ENCODE results near the gene CPEB2.

Gene CPEB2

DNA sequence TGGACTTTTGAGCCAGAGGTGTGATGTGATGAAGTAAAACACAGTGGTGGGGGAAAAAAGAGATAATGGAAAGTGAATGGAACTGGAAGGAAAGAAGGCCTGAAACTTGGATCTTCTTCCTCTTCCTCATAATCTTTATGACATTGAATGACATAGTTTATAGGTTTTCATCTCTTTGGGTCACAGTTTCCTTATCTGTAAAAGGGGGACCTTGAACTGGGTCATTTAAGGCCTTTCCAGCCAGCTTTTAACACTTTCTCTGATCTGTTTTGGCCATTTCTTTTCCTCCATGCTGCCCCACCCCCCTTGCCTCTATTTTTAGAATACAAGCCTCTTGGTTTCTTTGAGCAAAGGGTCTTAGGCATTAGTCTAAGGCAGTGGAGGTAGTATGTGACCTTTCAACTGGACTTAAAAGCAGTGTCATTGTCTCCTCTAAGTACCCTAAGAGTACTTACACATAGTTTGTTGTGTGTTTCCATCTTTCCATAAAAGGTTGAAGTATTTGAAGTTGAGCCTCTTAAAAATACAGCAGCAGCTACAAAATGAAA is 7.8 kb downstream of the CPEB2 start:
- DNase-seq (ENCODE audit: low read depth in 2 of 2), result no peak

DNA sequence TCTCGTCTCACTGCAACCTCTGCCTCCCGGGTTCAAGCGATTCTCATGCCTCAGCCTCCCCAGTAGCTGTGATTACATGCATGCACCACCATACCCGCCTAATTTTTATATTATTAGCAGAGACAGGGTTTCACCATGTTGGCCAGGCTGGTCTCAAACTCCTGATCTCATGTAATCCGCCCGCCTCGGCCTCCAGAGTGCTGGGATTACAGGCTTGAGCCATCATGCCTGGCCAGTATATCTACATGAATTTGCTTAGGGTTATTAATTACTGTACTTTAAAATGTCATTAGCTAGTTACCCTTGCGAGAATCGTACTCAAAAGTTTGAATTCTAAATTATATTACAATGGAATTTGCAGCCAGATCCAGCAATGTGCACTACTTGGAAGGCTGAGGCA is 8.9 kb downstream of the CPEB2 start:
- DNase-seq (ENCODE audit: low read depth in 2 of 2), result no peak

DNA sequence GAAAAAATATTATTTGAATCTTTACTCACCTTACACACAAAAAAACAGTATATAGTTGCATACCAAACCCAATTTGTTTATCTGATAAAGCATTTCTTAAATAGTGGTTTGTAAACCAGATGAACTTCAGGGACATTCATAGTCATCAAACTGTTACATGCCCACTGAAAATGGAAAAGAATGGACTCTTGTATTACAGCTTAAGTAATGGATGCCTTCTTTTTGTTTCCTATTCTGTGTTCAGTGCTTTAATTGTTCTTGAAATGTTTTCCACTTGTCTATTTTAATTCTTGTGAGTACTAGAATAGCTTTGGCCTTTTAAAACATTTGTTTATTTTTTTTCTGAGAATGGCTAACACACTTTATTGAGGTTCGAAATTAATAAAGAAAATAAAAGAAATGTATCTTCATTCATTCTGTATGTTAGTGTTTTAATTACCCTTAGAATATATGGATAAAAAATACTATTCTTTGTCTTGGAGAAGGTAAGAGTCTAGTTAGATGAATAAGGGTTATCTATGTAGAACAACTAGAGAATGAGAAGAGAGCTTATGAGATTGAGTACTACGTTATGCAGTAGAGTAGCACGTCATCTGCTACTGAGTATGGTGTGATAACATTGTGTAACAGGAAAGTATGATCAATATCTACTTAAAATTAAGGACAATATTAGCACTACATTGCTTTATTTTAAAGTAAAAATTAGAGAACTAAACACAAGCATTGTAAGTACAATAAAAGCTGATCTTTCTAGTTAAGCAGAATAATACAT is 9.9 kb downstream of the CPEB2 start:
- DNase-seq (ENCODE audit: low read depth in 2 of 2), result no peak

DNA sequence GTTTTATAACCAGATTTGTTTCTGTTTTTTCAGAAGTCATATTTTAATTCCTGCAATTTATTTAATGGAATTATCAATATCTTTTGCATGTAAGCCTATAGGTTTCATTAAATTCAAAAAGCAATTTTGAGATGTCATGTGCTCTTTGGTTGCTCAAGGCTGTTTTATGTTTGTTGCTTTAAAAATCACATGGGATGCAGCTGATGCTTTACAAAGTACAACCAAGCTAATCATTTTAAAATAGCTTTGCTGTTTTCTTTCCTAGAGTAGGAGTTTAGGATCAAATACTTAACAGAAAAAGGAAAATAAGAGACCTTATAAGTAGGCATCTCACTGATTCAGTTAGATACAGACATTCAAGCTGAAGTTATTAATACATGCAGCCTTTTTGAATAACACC is 11.3 kb downstream of the CPEB2 start:
- DNase-seq (ENCODE audit: low read depth in 2 of 2), result no peak

DNA sequence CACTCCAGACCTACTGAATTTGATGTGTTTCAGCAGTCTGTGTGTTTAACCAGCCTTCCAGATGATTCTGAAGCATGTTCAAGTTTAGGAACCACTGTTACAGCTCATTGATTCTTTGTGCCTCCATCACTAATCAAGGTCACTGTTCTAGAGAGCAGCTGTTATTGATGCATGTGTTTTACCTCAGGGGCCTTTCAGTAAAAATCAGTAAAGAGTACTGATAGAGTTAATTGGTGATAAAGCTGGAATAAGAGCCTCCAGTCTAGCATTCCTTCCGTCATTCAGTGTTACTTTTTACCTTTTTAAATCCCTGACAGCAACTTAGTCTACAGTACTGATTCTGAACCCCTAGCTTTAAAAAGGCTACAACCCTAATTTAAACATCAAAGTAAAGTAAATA is 12.9 kb downstream of the CPEB2 start:
- DNase-seq (ENCODE audit: low read depth in 2 of 2), result no peak

DNA sequence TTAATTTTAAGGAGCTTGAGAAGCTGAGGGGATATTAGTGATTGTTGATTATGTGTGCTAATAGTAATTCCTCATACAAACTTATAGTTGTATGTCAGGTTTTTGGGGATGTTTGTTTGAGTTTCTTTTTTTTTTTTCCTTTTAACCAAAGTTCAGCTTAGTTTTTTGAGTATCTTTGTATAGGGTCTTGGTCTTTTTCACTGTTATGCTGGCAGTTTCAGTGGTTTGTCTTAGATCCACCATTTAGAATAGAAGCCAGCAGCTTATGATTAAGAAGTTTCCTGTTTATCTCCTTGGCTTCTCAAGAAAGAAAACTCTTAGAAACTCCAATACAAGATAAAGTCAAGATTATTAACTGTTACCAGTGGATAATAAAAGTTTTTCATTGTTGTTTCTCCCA is 16.1 kb downstream of the CPEB2 start:
- DNase-seq (ENCODE audit: low read depth in 2 of 2), result no peak

DNA sequence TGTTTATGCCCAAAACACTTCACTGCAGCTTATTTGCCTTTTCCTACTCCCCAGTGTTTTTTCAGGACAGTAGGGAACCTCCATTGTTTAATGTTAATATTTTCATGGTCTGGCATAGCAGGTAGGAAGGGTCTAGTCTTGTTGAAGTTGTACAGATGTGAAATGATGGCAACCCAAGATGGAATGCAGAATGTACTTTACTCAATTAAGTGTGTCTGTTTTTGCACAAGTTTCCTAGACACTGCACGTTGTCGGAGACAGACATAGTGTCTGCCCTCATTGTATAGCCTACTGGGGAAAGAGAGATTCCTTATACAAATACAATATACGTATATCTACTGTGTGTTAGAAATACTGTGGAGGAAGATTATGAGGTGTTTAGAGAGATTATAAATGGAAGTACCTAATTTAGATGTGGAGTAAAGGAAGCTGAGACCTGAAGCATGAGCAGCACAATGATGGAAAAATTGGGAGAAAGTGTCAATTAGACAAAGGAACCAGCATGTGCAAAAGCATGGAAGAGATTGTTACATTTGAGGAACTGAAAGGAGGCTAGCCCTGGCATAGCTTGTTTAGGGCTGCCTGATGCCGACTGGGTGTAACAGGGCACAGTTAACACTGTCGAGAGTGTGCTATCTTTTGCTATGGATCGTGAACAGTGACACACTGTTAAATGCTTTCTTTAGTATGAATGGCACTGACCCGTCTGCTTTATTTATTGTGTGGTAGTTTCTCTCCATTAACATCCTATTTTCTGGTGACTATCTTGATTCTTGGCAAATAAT is 18.4 kb downstream of the CPEB2 start:
- DNase-seq (ENCODE audit: low read depth in 2 of 2), result no peak

DNA sequence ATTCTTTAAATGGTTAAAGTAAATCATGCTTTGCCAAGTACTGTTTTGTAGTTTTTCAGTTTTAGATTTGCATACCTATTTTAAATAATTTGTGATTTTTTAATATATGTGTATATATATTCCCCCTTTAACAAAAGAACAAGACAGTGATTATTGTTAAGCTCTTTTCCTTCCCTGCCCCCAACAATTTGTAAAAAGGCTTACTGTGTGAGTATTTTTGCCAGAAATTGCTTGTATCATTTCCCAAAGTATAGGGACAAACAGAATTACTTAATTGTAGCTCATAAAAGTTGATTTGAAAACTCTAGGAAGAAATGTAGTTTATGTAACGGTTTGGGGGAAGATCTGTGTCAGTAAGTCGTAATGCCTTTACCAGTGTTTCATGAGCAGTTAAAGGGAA is 19.0 kb downstream of the CPEB2 start:
- no peak for DNase-seq (ENCODE audit: low read depth in 2 of 2)

DNA sequence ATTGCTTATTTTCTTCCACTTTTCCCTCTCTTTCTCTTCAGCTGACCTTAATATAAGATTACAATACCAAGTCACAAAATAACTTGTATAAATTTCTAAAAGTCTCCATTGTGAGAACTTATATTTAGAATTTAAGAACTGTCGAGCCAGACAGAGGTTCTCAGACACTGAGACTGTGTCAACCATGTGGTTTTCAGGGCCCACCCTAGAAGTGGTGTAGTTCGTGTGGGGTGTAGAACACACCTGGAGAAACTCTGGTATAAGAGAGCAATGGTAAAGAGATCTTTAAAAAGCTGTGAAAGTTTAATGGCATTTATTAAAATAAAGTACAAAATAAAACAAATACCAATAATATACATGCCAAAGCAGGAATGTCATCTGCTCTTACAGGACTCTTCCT is 19.7 kb downstream of the CPEB2 start:
- no peak for DNase-seq (ENCODE audit: low read depth in 2 of 2)

DNA sequence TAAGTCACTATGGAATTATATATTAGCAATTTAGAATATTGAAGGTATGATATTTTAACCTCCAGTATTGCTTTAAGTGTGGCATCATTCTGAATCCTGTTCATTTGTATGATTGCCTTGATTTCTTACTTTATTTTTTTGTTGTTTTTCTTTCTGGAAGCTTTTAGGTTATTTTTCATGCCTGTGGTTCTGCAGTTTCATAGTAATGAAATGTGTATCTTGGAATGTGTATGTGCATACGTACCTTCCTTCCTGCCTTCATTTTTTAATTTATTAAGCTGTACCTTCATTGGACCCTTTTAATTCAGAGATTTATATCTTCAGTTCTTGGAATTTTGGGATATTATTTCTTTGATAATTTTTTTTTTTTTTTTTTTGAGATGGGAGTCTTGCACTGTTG is 22.1 kb downstream of the CPEB2 start:
- no peak for DNase-seq (ENCODE audit: low read depth in 2 of 2)

DNA sequence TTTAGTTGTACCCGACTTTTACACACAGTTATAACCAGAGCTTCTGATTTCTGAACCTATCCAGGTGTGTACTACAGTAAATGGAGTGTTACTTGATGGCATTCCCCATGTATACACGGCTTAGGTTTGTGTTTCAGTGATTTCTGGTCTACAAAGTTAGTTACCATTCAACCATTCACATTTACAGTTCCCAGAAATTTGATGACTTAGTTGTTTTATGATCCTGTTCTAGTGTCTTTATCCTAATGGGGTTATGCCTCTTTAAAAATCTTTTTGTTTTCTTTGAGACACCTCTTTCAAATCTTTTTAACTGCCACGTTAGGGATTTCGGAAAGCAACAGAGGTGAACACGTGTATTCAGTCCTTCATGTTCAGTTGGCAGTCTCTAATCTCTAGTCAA is 23.4 kb downstream of the CPEB2 start:
- no peak for DNase-seq (ENCODE audit: low read depth in 2 of 2)

DNA sequence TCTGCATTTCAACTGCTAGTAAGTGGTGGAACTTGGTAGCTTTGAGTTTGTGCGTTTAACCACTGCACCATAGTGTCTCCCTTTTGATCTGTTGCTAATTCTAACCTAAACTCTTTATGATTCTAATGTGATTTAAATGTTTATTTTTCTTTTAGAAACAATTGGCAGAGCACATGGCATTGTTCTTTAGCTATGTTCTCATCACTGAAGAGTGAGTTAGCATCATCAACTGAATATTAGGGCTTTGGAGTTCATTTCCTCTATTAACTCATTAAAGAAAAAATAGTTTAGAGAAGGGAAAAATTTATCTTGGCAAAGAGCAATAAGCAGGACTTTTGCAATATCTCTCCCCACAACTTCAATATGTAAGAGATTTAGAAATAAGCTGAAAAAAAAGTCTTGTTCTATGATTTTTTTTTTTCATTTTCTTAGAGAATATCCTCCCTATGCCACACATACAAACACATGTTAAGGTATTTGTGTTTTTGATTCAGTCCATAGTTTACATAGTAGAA is 25.7 kb downstream of the CPEB2 start:
- no peak for DNase-seq (ENCODE audit: low read depth in 2 of 2)

DNA sequence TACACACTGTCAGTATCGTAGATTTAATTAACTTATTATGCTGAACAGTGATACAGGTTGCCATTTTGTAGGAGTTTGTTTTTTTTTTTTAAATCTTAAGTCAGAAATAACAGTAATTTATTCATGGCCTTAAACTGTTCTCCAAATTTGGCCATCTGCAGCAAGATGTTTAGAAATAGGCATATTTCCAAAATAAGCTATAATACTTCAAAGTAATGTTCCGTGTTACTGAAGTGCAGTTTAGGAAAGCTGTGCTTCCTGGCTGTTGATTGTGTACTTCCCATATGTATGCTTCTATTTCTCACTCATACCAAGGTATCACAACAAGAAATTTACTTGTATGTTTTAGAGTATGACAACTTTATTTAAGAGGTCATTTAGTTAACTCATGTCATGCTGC is 28.9 kb downstream of the CPEB2 start:
- DNase-seq (ENCODE audit: low read depth in 2 of 2), result no peak

DNA sequence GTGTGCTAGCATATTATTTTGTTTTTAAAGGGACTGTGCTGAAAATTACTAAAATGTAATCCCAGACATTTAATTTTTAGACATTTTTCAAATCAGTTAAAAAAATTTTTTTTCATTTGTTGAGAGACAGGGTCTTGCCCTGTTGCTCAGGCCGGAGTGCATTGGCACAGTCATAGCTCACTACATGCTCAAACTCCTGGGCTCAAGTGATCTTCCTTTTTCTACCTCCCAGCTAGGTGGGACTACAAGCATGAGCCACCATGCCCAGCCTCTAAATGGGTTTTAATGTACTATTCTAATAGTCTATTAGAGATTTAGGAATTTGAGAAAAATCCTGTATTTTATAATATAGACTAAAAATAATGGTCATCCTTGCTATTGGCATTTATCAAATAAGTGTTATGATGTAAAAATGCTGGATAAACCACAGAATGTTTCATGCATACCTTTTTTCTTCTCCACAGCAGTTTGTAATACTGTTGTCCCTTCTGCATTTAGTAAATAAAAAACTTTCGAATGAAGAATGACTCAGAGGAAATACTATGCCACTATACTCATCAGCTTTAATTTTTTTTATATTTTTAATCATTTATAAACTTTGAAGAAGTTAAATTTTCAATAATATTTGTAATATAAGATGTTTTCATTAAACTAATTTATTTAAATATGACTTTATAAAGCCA is 29.9 kb downstream of the CPEB2 start:
- DNase-seq (ENCODE audit: low read depth in 2 of 2), result no peak

DNA sequence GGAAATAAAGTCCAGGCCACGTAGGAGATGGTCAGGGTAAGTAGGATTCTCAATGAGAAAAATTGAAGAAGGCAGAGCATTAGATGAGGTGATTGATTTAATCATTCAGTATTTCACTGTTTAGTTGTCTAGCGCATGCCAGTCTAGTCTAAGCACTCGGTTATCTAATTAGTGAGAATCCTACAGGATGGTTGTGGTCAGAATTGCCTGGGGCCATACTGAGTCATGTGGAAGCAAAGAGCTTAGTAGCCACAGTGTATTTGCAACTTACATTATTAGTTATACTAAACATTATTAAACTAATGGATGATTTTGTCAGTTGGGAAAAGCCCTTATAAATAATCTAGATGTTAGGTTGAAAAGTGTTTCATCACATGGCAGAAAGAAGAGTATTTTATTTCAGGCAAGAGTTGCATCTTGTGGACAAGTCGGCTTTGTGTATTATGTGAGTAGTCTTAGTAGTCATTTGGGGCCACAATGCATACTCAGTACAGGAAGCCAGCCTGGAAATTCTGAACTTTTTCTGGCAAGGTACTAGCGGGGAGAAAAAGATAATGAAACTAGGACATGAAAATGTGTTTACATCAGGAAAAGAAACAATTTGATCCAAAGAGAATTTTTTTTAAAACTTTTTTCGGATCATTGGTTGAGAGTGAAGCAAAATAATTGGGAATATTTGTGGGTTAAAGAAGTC is 31.9 kb downstream of the CPEB2 start:
- no peak for DNase-seq (ENCODE audit: low read depth in 2 of 2)

DNA sequence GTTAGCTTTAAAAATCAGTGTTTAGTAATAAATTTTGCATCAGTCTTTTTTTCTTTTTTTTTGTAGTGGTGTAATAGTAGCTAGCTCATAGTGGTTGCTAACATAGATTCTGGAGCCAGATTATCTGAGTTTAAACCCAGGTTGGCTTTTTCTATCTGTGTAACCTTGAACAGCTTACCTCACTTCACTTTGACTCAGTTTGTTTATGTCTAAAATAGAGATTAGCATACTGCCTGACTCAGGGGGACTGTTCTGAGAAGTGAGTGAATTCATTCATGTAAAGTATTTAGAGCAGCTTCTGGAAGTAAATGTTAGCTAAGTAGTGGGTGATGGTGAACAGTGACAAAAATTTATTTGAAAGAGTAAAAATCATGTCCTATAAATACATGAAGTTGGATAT is 32.9 kb downstream of the CPEB2 start:
- no peak for DNase-seq (ENCODE audit: low read depth in 2 of 2)

DNA sequence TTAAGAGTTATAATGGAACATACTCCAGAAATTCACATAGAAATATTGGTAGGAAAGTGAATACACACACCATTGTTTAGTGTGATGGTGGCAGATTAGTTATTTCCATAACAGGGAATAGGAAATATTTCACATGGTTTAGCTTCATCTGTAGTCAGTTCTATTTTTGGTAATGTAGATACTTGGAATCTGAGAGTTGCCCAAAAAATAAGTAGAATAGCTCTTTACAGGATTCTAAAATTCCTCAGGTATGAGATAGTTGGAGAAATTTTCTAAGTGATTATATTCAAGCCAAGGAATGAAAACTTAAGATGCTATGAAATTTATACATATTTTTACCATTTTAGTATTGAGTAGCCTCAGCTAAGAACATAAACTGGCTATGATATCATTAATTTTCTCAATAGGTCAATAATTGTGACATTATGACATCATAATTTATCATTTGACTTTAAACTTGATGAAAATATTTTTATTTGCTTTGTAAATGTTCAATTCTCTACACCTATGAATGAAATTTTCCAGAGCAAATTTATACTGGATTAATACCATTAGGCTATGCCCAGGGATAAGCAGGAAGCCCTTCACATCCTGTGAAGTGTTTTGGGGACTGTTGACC is 35.8 kb downstream of the CPEB2 start:
- no peak for DNase-seq (ENCODE audit: low read depth in 2 of 2)

DNA sequence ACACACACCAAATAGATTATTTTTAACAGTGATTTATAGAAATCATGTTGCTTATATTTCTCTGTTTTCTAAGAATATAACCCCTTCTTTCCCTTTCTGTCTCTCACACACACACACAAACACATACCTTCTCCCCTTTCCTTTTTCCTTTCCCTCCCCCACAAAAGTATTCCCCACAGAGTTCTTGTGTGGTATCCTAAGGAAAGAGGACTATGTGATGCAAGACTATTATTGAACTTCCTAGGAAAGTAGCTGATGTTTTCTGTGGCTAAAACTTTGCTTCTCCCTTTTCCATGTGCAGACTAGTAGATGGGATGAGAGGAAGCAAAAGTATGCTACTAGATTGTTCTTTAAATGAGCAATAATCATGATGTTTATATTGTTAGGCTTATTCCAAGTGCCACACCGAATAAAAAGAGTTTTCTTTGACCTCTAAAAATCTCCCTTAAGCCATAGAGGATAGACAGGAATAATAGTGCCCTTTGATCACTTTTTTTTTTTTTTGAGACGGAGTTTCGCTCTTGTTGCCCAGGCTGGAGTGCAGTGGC is 38.7 kb downstream of the CPEB2 start:
- no peak for DNase-seq (ENCODE audit: low read depth in 2 of 2)

DNA sequence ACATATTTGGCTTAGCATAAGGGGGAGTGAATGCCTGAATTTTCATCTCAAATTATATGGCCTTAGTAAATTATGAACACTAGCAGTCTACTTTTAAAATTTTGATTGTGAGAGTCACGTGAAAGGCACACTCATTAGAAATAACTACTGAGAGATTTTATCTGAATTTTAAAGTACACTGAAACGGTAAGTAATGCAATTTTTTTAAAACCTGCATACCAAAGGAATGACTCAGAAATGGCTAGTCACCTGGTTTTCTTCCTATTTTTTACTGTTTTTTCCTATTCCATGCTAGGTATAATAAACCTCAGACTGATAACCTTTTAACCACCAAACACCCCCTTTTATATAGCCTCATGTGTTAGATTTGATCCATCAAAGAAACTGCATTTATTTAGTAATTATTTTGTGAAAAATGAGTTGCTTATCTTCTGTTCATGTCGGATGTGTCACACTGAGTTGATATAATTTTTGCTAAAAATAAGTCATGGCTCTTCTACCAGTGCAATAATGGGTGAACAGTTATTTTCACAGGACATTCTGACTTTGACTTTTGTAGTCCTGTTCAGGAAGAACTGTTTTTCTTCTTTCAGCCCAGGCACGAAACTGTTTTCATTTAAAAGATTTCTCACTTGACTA is 40.4 kb downstream of the CPEB2 start:
- DNase-seq (ENCODE audit: low read depth in 2 of 2), result no peak

DNA sequence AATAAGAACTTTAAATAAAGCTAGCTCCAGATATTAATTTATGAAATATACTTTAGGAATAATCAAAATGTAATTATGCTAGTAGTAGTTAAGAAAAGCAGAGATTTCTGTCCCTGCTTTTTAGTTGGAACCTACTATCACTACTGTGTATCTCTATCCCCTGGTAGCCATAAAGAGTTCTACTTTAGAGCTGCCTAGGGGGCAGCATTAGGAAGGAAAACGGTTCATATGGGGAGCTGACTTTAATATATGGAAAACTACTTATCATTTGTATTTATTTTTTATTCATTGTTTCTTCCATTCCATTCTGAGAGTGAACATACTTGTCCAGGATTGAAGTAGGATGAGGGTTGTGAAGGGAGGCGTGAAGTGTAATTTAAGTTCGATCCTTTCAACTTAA is 40.9 kb downstream of the CPEB2 start:
- no peak for DNase-seq (ENCODE audit: low read depth in 2 of 2)

DNA sequence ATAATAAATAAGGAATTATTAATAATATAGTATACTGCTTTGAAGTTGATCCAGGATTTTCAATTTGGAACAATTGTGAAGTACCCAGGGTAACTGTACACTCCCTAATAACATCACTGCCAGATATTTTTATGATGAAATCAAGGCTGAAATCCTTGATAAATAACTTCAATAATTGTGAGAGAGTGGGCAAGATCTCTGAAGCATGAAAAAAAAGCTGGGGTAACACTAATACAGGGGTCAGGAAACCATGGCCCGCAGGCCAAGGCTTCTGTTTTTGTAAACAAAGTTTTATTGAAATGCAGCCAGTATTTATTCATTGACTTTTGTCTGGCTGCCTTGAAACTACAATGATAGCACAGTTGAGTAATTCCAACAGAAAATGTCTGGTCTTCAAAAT is 41.6 kb downstream of the CPEB2 start:
- DNase-seq (ENCODE audit: low read depth in 2 of 2), result no peak

Data from stimulated activated CD4-positive, alpha-beta T cell treated with anti-CD3 and anti-CD28 coated beads, Interleukin-15, amount 100 ng/mL, for 48 hours (primary cell).